Stimulated activated CD4-positive, alpha-beta T cell treated with anti-CD3 and anti-CD28 coated beads, Interleukin-4, amount 100 ng/mL, for 1 hour (primary cell): ENCODE data around the gene PAFAH2.
A peak's percentile ranks its signal among the peaks of the same experiment; 100 is the strongest.

Experiments
- DNase-seq: peaks from one replicate; pipeline ENCODE4 v3.0.0-alpha.2; 2020

PAFAH2 gene

GRCh38 chr1:25926731-25927496 is 70.9 kb downstream of the PAFAH2 start:
- DNase-seq: no peak

GRCh38 chr1:25924454-25924853 is 73.4 kb downstream of the PAFAH2 start:
- DNase-seq: no peak

DNA sequence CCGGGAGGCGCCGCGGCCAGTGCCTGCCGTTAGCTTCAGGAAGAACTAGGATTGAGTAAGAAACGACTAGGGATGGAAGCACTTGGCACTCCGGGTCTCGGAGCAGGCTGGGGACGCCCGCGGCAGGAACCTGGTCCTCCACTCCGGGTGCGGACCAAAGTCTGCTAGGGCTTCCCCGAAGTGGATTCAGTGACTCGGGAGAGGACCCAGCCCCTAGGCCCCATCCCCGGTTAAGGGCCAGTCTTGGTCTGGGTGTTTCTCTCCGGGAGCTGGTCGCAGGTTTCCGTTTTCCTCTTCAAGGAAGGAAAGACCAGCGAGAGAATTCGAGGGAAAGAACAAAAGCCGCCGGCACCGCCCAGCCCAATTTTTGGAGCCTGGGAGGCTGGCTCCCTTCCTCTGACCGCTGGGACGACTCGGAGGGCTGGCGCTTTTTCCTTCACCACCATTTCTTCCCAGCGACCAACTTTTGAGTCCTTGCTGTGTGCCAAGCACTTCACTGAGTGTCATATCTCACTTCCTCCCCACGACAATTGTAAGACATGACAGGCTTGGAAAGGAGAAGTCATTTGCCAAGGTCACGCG is 74.8 kb downstream of the PAFAH2 start:
- DNase-seq: peak; percentile 27

DNA sequence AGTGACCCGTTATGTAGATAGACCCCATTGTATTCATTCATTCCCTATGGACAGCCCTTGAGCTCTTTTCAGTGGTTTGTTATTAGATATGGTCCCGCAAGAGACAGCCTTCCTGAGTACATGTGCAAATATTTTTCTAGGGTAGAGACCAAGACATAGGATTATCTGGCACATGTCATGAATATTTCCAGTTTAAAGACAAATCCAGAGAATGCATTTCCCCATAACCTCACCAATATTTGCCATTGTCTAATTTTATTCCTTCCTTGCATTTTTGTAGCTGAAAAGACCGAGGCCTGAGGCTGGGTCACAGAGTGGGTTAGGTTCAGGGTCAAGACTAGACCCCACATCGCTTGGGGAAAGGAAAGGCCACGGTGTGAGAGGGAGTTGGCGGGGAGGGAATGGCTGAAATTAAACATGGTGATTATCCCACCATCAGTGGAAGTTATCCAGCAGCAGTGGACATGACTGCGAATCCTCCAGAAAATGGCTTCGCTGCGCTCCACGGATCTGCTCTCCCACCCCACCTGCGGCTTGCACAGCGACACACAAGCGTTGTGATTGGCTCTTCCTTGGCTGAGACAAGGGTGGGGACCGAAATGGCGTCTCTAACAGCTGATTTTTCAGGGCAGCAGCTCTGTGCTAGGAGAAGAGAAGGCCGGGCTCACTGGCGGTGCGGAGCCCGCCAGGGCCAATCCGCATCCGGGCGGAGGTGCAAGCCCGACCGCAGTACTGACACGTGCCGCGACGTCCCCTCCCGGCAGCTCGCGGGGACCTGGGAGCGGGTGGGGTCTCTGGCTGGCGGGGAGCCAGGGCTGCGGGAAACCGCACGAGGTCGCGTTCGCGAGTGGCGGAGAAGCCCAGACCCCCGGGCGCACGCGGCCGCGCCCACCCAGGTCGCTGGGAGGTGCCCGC is 75.5 kb downstream of the PAFAH2 start:
- peak; percentile 50 for DNase-seq

GRCh38 chr1:25918615-25919014 is 79.2 kb downstream of the PAFAH2 start:
- no peak for DNase-seq

DNA sequence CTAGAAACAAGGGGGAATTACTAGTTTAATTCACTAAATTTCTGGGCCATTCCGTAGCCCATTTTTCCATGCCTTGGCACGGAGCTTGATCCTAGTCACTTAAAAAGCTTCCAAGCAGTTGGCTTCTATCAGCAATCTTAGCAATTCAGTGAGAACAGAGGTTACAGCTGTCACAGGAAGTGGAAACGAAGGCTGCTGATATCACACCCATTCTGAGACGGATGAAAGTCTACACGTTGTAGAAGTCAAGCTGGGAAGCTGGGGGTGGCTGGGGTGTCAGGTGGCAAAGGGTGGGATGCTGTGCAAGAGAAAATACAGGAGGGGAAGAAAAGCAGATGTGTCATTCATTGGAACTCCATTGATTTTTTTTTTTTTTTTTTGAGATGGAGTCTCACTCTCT is 79.9 kb downstream of the PAFAH2 start:
- DNase-seq: peak; percentile 4

DNA sequence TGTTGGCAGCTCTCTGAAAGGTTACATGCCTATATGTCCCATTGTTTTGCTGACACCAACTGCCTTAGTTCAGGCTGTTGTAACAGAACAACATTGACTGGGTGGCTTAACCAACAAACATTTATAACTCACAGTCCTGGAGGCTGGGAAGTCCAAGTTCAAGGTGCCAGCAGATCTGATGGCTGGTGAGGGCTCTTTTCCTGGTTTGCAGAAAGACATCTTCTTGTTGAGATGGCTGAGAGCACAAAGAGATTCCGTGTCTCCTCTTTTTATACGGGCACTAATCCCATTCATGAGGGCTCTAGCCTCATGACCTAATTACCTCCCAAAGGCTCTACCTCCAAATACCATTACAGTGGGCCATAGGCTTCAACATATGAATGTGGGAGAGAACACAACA is 81.4 kb downstream of the PAFAH2 start:
- DNase-seq: no peak

GRCh38 chr1:25914074-25914995 is 83.5 kb downstream of the PAFAH2 start:
- DNase-seq: no peak

DNA sequence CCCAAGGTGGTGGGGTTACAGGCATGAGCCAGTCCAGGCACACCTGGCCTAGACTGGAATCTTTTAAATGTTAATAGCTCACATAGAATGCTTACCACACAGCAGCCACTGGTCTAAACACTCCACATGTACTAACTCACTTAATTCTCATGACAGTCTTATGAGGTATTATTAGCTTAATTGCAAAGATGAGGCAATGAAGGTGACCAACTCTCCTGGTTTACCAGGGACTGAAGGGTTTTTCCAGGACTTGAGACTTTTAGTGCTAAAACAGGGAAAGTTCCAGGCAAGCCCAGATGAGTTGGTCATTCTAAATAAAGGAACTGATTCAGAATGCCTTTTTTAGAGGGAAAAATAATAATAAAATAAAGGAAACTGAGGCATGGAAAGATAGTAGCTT is 84.7 kb downstream of the PAFAH2 start:
- no peak for DNase-seq

DNA sequence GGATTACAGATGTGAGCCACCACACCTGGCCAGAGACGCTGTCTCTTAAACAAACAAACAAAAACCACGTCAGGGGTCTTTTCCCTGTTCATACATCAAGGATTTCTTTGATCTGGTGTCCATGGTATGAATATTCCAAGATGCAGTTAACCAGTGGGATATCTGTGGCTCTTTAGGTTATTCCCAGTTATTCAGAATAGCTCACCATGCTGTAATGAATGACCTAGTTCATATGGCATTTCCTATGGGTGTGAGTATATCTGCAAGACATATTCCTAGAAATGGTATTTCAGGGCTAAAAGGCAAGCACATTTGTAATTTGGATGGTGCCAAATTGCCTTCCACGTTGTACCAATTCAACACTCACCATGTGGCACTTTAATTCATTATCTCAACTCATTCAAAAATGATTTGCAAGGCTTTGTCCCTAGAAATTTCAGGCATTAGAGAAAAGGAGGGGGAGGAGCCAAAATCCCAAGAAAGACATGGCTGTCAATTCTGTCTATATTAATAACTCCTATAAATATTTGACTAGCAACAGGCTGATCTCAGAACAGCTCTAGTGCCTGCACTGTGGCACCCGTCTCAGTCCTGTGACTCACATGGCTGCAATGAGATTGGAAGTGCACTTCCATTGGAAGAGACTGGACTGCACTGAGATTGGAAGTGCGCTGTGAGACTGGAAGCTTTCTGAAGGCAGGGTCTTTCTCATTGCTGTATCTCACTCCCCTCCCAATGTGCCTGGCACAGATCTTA is 85.6 kb downstream of the PAFAH2 start:
- DNase-seq: no peak

GRCh38 chr1:25911162-25911561 is 86.7 kb downstream of the PAFAH2 start:
- no peak for DNase-seq
